Adrenal gland (tissue), 12 donors: ENCODE data around the gene HORMAD2. TPM values are rescaled to one million over a fixed set of nuclear protein-coding genes. Genes with fewer than 3 reads are reported as not detected.

ENCODE experiments used
- DNase-seq, 7 donors: peaks; one replicate each; pipeline ENCODE4 v3.0.0-alpha.2; 2019 to 2020
- H3K27ac ChIP-seq, 5 donors: fragments of 200-600 bp; sonication (generic) in 4 of 5; 1 replicate in 3 of 5; 2 replicates in 2 of 5; pipeline versions ENCODE4 v1.5.1 to v1.8.0; 2016 to 2020; ENCODE audit warnings: mild to moderate bottlenecking in 1 of 5
- H3K27me3 ChIP-seq: fragments of 200-600 bp; 2 replicates; pipeline ENCODE4 v1.8.0; 2021
- H3K36me3 ChIP-seq, 2 donors: fragments of 200-600 bp; replicated peaks in 1 of 2; 1 replicate in 1 of 2; 2 replicates in 1 of 2; pipeline versions ENCODE4 v1.5.1 to v1.8.0; 2018 to 2022
- H3K4me1 ChIP-seq, 2 donors: fragments of 200-600 bp; replicated peaks in 1 of 2; 1 replicate in 1 of 2; 2 replicates in 1 of 2; pipeline versions ENCODE4 v1.5.1 to v1.8.0; 2018 to 2021
- H3K4me3 ChIP-seq, 4 donors: fragments of 200-600 bp; sonication (generic) in 3 of 4; one replicate each; pipeline ENCODE4 v1.5.1; 2016 to 2018
- H3K9me3 ChIP-seq, 3 donors: fragments of 200-600 bp; sonication (generic) in 1 of 3; replicated peaks in 1 of 3; 1 replicate in 2 of 3; 2 replicates in 1 of 3; pipeline versions ENCODE4 v1.5.1 to v1.8.0; 2016 to 2021
- POLR2A ChIP-seq, 2 donors: fragments of 450-650 bp; IDR thresholded peaks; one replicate each; pipeline ENCODE4 v1.6.1; 2017; ENCODE audit warnings: antibody characterized with exemption in 2 of 2, mild to moderate bottlenecking in 2 of 2, moderate library complexity in 1 of 2
- WGBS, 4 donors: extraction: QIAGEN DNeasy Blood & Tissue Kit in 2 of 4; methylation state at CpG; one replicate each; pipeline versions ENCODE4 v1.1.5 to v1.1.7; 2013 to 2017; 5-methylcytosine and 5-hydroxymethylcytosine counted together
- intact Hi-C, 2 donors: fragments of 100-400 bp; cut with DNase I; formaldehyde crosslinking; loops; one replicate each; pipeline versions ENCODE4 v1.14.1 to v1.15.0; 2022 to 2023
- polyA plus RNA-seq, 3 donors: library from polyadenylated mRNA; stranded (reverse); fragments of 200-250 nt in 2 of 3; fragments of 350-450 nt in 1 of 3; fragmentation: Illumina TruSeq in 1 of 3; extraction: RNeasy Lipid Tissue Mini Kit (QIAGEN cat#74804) in 1 of 3; gene quantifications; one replicate each; pipeline ENCODE4 v1.2.3, GENCODE V29; 2013 to 2014
- total RNA-seq, 9 donors: library from RNA; depleted of rRNA in 4 of 9; stranded (reverse); fragments of >200 nt in 4 of 9; fragments of 120-200 nt in 1 of 9; fragmentation: NEBNext Ultra II Directional in 1 of 9; extraction: Animal tissue kit (Norgen Biotek cat#: 25700) in 1 of 9; gene quantifications; one replicate each; pipeline versions ENCODE4 v1.1.0 to v1.2.4, GENCODE V29; 2013 to 2023
- TF ChIP-seq, protein P1 (sequence below), 6 experiments: fragments of 450-650 bp in 4 of 6; fragments of 200-600 bp in 2 of 6; sonication (generic) in 1 of 6; IDR thresholded peaks; 1 replicate in 5 of 6; 2 replicates in 1 of 6; pipeline versions ENCODE4 v1.5.1 to v1.8.0; 2016 to 2021; ENCODE audit warnings: antibody characterized with exemption in 6 of 6, mild to moderate bottlenecking in 2 of 6, moderate library complexity in 1 of 6
- donor health status: healthy with polysubstance abuse.
- donor health status: Bipolar disorder and iron deficiency.
- donor health status: DM: yes; HTN: yes; CAD: no.
- donor health status: DM: no; HTN: no; CAD: no.
- donor health status: DM: no; HTN: no; CAD: no.
- donor health status: DM: yes; HTN: yes; CAD: no.

Gene HORMAD2
- total and polyA plus RNA-seq, 12 donors = not detected

DNA sequence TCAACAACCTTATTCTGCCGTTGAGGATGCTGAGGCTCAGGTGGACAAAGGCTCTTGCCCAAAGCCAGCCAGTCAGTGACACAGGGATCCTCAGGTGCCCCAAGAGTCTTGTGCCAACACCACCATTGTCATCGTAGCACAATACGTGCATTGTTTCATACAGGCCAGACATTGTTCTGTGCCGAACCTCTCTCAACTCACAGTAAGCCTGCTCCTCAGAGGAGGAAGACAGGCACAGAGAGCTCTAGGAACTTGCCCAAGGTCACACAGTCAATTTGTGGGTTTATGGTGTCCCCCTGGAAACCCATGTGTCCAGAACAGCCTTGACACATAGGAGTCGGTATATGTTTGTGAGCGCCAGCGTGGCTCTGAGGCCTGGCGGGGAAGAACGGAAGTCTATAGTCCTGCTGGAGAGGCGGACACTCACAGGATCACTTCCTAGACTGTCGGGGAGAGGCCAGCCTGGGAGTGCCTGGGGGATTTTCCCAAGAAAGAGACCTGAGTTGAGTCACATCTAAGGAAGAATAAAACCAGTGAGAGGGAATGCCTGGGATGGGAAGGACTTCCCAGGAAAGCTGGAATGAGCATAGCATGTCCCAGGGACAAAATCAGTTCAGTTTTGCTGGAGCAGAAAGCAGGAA is 146.0 kb downstream of the HORMAD2 start:
- no peak overlapping the region for H3K27ac ChIP-seq
- no peaks in the 10 kb centered on the region for H3K4me1 ChIP-seq
- H3K27me3 ChIP-seq = no peaks in the 10 kb centered on the region
- TF ChIP-seq, protein P1, sequence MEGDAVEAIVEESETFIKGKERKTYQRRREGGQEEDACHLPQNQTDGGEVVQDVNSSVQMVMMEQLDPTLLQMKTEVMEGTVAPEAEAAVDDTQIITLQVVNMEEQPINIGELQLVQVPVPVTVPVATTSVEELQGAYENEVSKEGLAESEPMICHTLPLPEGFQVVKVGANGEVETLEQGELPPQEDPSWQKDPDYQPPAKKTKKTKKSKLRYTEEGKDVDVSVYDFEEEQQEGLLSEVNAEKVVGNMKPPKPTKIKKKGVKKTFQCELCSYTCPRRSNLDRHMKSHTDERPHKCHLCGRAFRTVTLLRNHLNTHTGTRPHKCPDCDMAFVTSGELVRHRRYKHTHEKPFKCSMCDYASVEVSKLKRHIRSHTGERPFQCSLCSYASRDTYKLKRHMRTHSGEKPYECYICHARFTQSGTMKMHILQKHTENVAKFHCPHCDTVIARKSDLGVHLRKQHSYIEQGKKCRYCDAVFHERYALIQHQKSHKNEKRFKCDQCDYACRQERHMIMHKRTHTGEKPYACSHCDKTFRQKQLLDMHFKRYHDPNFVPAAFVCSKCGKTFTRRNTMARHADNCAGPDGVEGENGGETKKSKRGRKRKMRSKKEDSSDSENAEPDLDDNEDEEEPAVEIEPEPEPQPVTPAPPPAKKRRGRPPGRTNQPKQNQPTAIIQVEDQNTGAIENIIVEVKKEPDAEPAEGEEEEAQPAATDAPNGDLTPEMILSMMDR (IDR thresholded peaks at IDR 0.05) = no peak
- TF ChIP-seq POLR2A (IDR thresholded peaks at IDR 0.05) = no peak
- no peaks in the 10 kb centered on the region for H3K9me3 ChIP-seq
- WGBS, 4 donors = 81 to 96% (median 92%) methylated on average over 10 to 11 of the region's 11 CpGs
- DNase-seq = no peak
- H3K4me3 ChIP-seq = no peak overlapping the region
- intact Hi-C loops = no loop called here
- no peaks in the 10 kb centered on the region for H3K36me3 ChIP-seq

Other genes starting within 250 kb of the HORMAD2 start
- gene ASCC2, start 242.2 kb upstream of the HORMAD2 start, total RNA-seq = 100 to 1,000 TPM in 1 of 9 donors, 10 to 100 TPM in 8; 44.8 to 101 (median 73.1) TPM
- gene ASCC2, start 242.2 kb upstream of the HORMAD2 start, polyA plus RNA-seq = 100 to 1,000 TPM in 2 of 3 donors, 10 to 100 TPM in 1; 83.3 to 153 (median 144) TPM
- gene MTMR3, start 197.3 kb upstream of the HORMAD2 start, total RNA-seq = 10 to 100 TPM; 36.9 to 80.7 (median 50.8) TPM
- 10 to 100 TPM; 23.5 to 33.9 (median 23.6) TPM for gene MTMR3, start 197.3 kb upstream of the HORMAD2 start, polyA plus RNA-seq
- 1 to 10 TPM in 6 of 9 donors, under 1 TPM in 3; 0.06 to 9.3 (median 1.5) TPM for gene LIF, start 166.3 kb downstream of the HORMAD2 start, total RNA-seq
- 1 to 10 TPM in 2 of 3 donors, under 1 TPM in 1; 0.49 to 2.4 (median 1.4) TPM for gene LIF, start 166.3 kb downstream of the HORMAD2 start, polyA plus RNA-seq
- 1 to 10 TPM in 6 of 9 donors, under 1 TPM in 2, not detected in 1; 0.85 to 8.1 (median 1.9) TPM for gene OSM, start 186.4 kb downstream of the HORMAD2 start, total RNA-seq
- 1 to 10 TPM in 1 of 3 donors, under 1 TPM in 2; 0.44 to 1.6 (median 0.56) TPM for gene OSM, start 186.4 kb downstream of the HORMAD2 start, polyA plus RNA-seq
- gene CASTOR1, start 209.0 kb downstream of the HORMAD2 start, total RNA-seq = 10 to 100 TPM in 6 of 9 donors, 1 to 10 TPM in 3; 5.5 to 20.1 (median 15.0) TPM
- 10 to 100 TPM in 2 of 3 donors, 1 to 10 TPM in 1; 2.4 to 18.3 (median 15.1) TPM for gene CASTOR1, start 209.0 kb downstream of the HORMAD2 start, polyA plus RNA-seq
- 10 to 100 TPM; 22.0 to 55.0 (median 31.4) TPM for gene TBC1D10A, start 246.5 kb downstream of the HORMAD2 start, total RNA-seq
- 10 to 100 TPM; 11.7 to 23.2 (median 14.2) TPM for gene TBC1D10A, start 246.5 kb downstream of the HORMAD2 start, polyA plus RNA-seq